HG03159 (cell line): ENCODE results near the gene UST.
A peak's percentile ranks its signal among the peaks of the same experiment; 100 is the strongest.
"Not testable (repeated sequence)": the region's sequence is repeated elsewhere in the genome, so short reads cannot be mapped to it uniquely, and the experiment has no call there.

Experiments
- ATAC-seq: cut with Tn5 transposase; IDR thresholded peaks from one replicate; pipeline ENCODE4 v1.9.1; 2021; ENCODE audit warnings: mild to moderate bottlenecking, moderate library complexity; ENCODE audit not compliant: unreplicated experiment

The UST gene

DNA sequence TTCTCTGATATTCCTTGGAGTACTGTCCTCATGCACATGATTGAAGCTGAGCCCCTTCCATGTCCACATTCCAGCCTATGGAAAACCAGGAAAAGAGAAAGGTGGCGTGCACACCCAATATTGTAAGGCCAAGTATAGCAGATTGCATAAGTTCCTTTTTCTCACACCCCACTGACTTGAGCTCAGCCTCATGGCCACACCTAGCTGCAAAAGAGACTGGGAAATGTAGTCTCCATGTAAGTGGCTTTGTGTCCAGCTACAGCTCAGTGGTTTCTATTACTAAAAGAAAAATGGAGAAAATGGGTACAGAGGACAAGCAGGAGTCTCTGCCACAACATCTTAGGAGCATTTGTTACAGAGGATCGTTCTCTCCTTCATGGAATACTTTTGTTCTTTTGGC is 10.8 kb upstream of the UST start:
- no peak for ATAC-seq

DNA sequence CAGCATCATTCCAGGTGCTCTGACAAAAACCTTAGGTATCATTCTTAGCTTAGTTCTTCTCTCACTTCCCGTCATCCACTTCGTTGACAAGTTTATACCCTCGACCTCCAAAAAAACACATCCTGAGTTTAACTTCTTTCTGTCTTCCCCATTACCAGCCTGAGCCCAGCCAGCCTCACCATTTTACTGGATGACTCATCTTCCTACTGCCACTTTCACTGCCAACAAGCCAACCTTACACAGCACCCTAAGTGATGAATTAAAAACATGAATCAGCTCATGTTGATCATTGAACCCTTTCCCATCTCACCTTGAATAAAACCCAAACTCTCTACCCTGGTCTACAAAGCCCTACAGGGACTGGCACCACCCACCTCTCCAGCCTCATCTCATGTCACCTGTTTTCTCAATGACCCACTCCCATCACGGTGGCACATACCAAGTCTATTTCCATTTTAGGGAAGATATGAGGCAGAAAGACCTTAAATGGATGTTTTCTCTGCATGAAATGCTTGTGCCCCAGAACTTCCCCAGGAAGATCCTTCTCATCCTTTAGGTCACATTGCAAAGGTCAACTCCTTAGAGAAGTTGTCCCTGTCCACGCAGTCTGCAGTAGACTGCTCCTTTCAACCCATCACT is 9.9 kb upstream of the UST start:
- ATAC-seq, result no peak

DNA sequence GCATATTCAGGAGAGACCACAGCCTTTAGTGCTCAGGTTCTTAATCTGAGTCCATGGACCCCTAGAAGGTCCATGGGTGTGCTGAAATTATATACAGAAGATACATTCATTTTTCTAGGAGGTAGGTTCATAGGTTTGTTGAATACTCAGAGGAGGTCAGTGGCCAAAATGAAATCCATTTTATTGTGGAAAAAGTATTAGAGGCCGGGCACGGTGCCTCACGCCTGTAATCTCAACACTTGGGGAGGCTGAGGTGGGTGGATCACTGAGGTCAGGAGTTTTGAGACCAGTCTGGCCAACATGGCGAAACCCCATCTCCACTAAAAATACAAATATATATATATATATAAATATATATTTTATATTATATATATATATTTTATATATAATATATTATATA is 9.0 kb upstream of the UST start:
- no peak for ATAC-seq

DNA sequence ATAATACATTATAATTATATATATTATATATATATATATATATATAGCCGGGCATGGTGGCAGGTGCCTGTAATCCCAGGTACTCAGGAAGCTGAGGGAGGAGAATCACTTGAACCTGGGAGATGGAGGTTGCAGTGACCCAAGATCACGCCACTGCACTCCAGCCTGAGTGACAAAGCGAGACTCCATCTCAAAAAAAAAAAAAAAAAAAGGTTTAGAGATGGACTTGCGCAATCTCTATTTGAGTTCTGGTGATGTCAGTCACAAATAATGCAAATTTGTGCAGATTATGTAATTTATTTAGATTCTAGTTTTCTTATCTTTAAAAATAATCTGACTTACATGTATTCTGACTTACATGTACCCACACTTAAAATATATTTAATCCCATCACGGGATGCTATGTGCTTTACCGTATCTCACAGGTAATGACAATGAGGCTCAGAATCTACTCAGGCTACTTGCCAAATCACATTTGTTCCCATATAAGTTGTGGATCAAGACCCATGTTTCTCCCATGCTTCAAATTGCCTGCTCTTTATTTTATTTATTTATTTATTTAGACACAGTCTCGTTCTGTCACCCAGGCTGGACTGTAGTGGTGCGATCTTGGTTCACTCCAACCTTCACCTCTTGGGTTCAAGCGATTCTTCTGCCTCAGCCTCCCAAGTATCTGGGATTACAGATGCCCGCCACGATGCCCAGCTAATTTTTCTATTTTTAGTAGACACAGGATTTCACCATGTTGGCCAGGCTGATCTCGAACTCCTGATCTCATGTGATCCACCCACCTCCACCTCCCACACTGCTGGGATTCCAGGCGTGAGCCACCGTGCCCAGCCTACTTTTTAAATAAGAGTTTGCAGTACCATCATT is 7.6 kb upstream of the UST start:
- ATAC-seq, result no peak

DNA sequence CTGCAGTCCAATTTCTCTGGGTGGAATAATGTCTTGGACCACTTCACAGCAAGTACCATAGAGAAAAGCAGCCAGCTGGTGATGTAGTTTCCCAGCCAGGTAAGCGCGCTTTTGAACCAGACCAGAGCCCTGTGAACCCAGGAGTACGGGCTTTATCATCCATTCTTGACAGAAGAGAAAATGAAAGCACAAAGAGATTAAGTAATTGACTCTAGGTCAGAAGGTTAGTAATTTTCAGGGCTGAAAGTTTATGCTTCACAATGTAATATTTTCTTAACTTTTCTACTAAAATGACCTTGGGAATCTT is 7.1 kb upstream of the UST start:
- ATAC-seq, result no peak

DNA sequence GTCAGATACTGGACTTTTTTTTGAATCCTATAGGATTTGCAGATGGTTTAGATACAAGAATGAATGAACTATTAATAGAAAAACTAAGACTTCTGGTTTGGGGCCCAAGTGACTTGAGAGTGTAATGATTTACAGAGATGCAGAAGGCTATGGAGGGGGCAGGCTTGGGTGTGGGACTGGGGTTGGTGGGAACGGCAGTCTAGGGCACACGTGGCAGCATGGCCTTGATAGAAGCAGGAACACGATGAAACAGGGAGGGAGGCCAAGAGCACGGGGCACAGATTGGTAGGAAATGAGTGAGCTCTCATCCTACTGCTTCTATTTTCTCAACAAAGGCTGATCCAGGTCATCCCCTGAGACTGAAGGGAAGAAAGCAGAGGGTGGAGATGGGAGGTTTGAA is 3.4 kb upstream of the UST start:
- no peak for ATAC-seq

DNA sequence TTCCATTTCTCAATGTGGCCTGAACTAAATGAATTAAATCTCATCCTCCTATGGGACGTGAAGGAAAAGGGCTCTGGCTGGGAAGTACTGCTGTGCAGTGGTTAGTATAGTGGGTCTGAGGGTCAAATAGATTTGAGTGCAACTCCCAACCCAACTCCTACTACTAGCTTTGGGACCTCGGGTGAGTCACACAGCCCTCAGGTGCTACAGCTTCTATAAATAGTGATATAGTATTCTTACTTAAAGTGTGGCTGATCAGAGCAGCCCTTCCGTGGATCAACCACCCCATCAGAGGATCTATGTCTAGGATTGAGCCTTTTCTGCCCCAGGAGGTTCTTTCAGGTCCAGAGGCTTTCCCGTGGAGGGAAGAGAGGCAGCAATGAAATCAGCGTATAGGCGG is 904 bp upstream of the UST start:
- ATAC-seq, result no peak

DNA sequence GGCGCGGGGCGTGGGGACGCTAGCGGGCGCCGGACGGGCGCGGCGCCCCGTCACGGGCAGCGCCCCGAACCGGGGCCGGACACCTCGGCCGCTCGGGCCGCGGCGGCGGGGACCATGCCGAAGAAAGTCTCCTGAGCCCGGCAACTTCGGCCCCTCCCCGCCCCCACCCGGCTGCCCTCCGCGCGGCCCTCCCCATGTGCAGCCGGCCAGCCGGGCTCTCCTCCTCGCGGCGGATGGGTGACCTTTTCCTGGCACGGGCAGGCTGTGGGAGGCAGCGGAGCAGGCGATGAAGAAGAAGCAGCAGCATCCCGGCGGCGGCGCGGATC is 278 bp downstream of the UST start:
- ATAC-seq, result no peak

DNA sequence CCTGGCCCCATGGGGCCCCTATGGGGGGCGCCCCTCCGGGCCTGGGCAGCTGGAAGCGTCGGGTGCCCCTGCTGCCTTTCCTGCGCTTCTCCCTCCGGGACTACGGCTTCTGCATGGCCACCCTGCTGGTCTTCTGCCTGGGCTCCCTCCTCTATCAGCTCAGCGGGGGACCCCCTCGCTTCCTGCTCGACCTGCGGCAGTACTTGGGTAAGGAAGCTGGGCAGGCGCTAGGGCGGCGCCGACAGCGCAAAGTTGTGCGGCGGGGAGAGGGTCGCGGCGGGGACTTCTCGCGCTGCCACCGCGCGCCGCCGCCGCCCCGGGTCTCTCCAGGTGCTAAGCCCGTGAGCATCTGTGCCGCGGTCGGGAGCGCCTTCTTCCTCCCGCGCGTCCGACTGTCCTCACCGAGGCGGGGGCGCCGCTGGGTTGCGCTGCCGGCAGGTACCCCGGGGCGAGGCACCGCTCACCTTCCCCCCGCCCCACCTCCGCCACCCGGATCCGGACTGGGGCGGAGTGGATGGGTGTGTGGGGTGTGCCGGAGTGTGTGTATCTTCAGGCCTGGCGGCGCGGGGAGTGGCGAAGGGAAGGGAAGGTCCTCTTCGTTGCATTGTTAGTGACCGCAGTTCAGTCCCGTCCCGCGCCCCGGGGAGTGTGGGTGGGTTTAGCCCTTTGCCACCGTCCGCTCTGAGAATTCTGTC is 788 bp downstream of the UST start:
- no peak for ATAC-seq

DNA sequence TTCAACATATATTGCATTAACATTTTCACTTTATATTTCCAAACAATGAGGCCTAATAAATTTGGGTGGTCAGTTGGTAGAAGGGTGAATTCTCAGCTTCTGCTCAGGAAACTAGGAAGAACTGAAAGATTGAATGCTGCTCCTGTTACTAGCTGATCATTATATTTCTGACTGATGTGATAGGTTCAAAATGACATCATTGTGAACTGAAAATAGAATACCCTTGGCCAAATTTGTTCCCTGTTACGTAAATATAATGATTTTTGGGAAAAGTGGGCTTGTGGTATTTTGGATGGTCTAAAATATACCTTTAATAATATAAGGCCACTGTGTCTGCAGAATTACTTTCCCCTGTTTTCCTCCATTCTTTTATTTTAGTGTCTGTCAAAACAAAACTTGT is 2.8 kb downstream of the UST start:
- ATAC-seq, result no peak

DNA sequence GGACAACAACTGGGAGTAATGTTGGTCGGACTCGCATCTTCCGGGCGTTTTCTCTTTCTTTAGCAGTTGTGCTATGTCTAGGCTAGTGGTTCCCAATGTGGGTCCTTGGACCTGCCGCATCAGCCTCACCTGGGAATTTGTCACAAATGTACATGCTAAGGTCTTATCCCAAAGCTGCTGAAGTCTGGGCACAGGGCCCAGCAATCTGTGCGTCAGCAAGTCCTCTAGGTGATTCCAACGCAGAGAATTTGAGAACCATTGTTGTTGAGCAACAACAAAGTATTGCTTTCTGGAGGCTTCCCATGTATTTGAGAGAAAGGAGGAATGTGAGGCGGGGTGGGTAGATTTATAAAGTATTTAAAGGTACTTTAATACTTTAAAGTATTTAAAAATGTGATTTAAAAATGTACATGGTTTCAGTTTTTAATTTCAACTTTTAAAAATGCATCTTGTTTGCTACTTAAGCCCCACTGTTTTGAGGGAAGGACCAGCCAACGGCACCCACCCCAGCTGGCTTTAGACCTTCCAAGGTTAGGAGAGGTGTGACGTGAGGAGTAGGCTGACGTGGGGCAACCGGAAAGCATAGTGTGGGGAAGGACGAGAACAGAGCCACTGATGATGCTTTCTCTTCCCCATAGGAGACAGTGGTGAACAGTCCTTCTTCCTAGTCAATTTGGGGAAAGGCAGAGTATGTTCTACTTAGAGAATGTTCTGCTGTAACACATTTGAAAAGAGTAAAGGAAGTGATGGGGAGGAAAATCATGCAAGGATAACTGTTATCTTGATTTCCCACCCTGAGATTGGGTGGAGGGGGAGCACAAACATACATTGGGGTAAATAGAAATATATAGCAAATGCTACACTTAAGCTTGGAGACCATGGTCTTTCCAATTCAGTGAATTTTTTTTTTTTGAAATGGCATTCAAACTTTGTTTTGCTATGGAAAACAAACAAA is 4.3 kb downstream of the UST start:
- no peak for ATAC-seq

DNA sequence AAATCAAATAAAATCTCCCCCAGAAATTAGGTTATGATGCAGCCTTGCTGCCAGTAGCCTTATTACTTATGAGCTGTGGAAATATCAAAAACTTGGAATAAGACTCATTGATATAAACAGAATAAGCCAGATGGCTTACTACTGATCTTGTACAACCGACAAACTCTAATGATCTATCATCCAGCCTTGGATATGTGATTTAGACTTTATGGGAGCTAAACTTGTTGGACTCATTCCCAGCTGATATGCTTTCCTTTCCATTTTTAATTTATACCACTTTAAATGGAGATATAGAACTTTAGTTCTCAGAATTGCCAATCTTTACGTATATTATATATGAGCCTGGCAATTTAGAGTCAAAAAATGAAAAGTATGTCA is 5.0 kb downstream of the UST start:
- no peak for ATAC-seq

DNA sequence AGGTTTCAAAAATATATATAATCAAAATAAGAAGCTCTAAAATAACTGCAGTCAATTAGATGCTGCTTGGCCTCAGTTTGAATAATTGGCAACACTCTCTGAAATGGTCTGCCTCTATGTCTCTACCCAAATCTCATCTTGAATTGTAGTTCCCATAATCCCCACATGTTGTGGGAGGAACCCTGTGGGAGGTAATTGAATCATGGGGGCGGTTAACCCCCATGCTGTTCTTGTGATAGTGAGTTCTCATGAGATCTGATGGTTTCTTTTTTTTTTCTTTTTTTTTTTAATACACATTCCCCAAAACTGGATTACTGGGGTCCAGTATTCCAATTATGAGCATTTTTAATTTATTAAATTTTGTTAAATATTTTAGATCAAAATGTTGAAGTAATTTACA is 8.5 kb downstream of the UST start:
- ATAC-seq, result not testable (repeated sequence)

DNA sequence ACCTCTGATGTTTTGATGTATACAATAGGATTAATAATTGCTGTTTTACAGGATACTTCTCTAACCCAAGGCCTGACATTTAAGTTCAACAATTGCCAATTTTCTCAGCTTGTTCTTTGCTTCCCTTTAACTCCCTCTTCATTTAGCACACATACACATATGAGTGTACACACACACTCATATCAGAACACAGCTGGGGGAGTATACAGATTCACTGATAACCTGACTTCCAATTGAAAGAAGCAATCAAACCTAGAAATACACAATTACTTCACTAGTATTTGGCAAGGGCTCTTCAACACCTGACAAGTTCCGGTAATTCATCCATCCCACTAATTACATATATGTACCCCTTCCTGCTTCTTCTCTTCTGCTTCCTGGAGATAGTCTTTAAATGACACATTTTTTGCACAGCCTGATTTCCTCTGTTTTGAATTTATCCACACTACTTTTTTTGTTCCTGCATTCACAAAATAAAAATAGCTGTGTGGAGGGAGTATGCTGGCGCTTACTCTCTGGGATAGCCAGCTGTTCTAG is 11.2 kb downstream of the UST start:
- ATAC-seq, result peak; percentile 22

DNA sequence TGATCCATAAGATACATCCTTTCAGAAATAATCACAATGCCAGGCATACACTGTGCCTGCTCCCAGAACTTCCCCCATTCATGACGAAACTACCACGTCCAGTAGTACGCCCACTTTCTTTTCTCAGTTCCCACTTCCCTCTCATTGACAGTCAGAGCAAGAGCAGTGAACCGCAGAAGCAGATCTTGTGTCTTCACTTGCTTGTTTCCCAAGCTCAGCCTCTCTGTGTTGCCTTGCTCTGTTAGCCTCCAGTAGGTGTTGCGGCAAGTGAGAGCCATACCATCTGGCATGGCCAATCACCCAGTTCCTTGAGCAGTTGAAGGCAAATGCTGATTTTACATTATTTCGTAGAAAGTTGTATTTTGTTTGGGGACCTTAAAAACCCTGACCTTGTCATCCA is 11.7 kb downstream of the UST start:
- peak; percentile 77 for ATAC-seq

DNA sequence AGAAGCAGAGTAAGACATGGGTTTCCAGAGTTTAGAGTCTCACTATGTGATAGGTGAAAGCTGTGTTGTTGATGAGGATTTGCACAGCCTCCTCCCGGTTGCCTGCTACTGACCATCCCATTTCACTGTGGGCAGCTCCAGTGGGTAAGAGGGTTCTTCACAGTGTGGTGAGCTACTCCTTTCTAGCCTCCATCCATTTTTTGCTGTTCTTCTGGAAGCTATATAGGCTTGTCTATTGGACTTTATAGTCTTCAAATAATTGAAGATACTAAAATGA is 13.4 kb downstream of the UST start:
- no peak for ATAC-seq

DNA sequence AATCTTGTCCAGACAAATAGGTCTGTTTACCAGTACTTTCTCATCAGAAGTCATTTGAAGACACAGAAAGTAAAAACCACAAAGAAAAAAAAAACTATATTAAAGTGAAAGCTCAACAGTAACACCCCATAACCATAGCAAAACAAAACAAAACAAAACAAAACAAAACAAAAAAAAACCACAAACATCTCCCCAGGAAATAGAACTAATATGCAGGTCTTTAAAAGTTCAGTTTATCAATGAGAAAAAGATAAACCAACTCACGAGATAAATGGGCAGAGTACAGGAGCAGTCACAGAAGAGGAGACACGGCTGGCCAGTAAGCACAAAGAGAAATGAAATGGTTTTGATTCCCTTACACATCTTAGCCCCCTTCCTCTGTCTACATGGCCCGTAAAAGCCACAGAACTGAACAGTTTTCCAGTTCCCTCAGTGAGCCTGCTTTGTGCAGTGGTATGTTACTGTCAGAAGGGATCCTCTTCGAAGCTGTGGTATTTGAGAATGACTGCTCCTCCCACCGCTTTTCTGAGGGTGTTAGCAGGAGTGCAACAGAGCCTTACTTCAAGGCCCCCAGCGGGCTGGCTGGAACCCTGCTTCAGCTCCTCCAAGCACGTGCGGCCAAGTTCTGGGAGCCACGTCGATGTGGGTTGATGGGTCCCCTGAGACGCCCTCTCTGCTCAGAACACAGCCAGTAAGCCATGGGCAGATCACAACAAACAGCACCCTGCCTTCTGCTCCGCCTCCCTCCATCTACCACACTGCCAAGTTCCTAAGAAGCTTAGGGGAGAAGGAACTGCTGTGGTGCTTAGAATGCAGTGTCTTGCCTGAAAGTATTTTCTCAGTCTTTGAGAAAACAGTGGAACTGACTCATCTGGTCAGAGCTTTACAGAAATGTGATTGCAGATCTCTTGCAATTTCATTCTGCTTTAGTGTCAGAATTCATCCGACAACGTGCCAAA is 14.0 kb downstream of the UST start:
- peak; percentile 34 for ATAC-seq

DNA sequence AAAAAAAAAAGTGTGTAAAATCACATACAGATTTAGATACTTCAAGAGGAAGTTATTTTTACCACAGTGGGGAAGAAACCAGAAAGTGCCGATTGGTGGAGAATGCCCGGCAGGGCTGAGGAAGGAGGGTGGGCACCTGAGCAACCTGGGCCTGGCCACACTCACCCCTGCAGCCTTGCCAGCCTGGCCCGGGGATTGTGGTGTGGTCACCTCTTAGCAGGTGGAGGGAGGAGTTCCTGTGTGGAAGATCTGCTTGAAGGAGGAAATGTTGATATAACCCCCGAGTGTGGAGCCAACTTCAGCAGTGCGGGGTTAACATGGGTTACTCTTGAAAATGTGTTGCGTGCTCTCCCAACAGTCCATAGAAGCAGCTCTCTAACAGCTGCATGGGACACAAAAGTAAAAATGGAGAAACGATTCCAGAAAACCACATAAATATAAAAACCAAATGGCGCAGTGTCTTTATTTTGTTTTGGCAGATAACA is 14.7 kb downstream of the UST start:
- no peak for ATAC-seq

DNA sequence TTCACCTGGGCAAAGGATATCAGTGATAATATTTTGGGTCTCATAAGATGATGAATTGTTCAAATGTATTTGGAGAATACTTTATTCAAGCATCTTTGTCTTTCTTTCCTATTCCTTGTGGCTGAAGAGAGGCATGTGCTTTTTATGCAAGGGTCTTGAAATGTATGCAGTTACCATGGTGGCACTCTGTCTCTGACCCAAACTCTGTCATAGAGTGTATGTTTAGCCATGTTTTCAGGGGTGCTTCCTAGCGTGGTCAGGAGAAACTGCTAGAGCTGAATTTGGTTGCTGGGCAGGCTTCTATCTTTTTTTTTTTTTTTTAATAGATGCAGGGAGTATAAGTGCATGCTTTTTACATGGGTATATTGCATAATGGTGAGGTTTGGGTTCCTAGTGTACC is 15.4 kb downstream of the UST start:
- no peak for ATAC-seq
